Naive B cell (primary cell): ENCODE results near the gene TCF15. TPM values are rescaled to one million over a fixed set of nuclear protein-coding genes. Genes with fewer than 3 reads are reported as not detected.

ENCODE experiments used
- ATAC-seq, 2 donors: fragments of 150-1000 bp; cut with Tn5 transposase; 2 replicates each; pipeline ENCODE4 v1.10.0; 2021; ENCODE audit warnings: low read depth in 2 of 2, mild to moderate bottlenecking in 2 of 2, moderate library complexity in 2 of 2
- DNase-seq: peaks from one replicate; pipeline ENCODE4 v3.0.0; 2022
- H3K27ac Mint-ChIP-seq, 6 donors: one replicate each; pipeline ENCODE4 v1.8.0; 2020 to 2022; ENCODE audit warnings: mild to moderate bottlenecking in 6 of 6, mixed read lengths in 6 of 6, moderate library complexity in 5 of 6, inconsistent platforms in 2 of 6
- H3K27me3 Mint-ChIP-seq, 3 donors: one replicate each; pipeline ENCODE4 v1.8.0; 2021 to 2022; ENCODE audit warnings: mixed read lengths in 3 of 3, mild to moderate bottlenecking in 1 of 3
- H3K36me3 Mint-ChIP-seq, 2 donors: one replicate each; pipeline ENCODE4 v1.8.0; 2020 to 2022; ENCODE audit warnings: mixed read lengths in 2 of 2, inconsistent platforms in 1 of 2, mild to moderate bottlenecking in 1 of 2
- H3K4me1 Mint-ChIP-seq, 3 donors: one replicate each; pipeline ENCODE4 v1.8.0; 2020 to 2022; ENCODE audit warnings: mixed read lengths in 3 of 3, inconsistent platforms in 1 of 3, mild to moderate bottlenecking in 1 of 3, moderate library complexity in 1 of 3
- H3K4me3 Mint-ChIP-seq, 8 donors: one replicate each; pipeline ENCODE4 v1.8.0; 2020 to 2022; ENCODE audit warnings: mild to moderate bottlenecking in 8 of 8, mixed read lengths in 8 of 8, moderate library complexity in 8 of 8, inconsistent platforms in 2 of 8
- H3K9me3 Mint-ChIP-seq, 7 donors: one replicate each; pipeline ENCODE4 v1.8.0; 2020 to 2022; ENCODE audit warnings: mixed read lengths in 7 of 7, mild to moderate bottlenecking in 5 of 7, inconsistent platforms in 2 of 7, moderate library complexity in 1 of 7
- polyA plus RNA-seq, 6 donors: library from polyadenylated mRNA; unstranded; fragments of 300-500 nt; fragmentation: Illumina TruSeq; gene quantifications; one replicate each; pipeline ENCODE4 v1.2.3, GENCODE V29; 2021; ENCODE audit warnings: low read depth in 6 of 6

TCF15 gene
- polyA plus RNA-seq, 6 donors from 2014 or later: not detected

DNA sequence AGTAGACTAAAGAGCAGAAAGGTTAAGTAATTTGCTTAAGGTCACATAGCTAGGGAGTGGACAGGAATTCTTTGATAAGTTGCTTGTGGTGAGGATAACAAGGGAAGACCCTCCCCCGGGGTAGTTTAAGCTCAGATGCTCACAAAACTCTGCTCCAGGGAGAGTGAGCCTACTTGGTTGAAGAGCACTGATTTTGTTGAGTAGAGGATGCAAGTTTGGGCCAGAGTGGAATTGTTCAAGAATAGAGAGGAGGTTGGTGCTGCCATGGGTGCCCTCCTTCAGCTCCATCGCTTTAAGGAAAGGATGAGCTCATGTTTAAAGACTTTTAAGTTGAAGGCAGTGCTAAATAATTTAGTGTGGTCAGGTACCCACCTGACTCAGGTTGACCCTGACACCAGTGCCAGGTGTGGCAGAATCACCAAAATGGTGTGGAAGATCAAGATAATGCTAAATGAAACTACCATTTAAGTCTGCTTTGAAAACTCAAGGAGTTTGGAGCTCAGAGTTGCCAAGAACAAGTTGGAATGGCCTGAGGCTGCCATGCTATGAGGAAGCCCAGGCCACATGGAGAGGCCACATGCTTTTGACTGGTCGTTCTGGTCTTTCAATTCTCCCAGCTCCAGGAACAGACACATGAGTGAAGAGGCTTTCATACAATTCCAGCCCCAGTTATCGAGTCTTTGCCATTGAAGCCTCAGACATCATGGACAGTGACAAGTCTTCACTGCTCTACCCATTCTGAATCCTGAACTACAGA lies 8.0 kb upstream of the TCF15 start:
- H3K36me3 Mint-ChIP-seq: peaks cover 4 to 13% of the 10 kb centered on the region in 2 donors
- peaks cover 0 to 3% (median 0%) of the 10 kb centered on the region in 3 donors for H3K4me1 Mint-ChIP-seq
- H3K4me3 Mint-ChIP-seq: no peak overlapping the region
- DNase-seq: no peak
- no peak for ATAC-seq
- peaks cover 21 to 76% (median 70%) of the 10 kb centered on the region in 3 donors for H3K27me3 Mint-ChIP-seq
- peaks cover 4 to 19% (median 11%) of the 10 kb centered on the region in 7 donors for H3K9me3 Mint-ChIP-seq
- H3K27ac Mint-ChIP-seq: no peak overlapping the region

DNA sequence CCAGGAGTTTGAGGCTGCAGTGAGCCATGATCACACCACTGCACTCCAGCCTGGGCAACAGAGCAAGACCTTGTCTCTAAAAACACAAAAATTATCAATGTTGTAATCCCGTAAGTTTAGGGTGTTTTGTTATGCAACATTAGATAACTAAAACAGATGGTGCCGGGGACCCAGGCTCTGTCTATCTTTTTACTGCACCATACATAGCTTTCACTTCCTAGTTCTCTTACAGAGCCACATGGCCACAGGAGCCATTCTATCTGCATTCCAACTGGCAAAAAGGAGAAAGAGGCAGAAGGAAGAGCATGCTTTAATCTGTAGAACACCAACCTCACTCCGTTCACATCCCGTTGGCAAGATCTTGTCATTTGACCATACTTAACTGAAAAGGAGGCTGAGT lies 5.4 kb upstream of the TCF15 start:
- Mint-ChIP-seq H3K4me1 (peaks cover 8 to 15% (median 11%) of the 10 kb centered on the region in 3 donors), H3K27me3 (peaks cover 29 to 78% (median 75%) of the 10 kb centered on the region in 3 donors), H3K36me3 (peaks cover 4 to 13% of the 10 kb centered on the region in 2 donors), H3K9me3 (peaks cover 4 to 19% (median 11%) of the 10 kb centered on the region in 7 donors), H3K4me3 (no peak overlapping the region), H3K27ac (no peak overlapping the region)
- no peak for DNase-seq
- ATAC-seq: no peak

DNA sequence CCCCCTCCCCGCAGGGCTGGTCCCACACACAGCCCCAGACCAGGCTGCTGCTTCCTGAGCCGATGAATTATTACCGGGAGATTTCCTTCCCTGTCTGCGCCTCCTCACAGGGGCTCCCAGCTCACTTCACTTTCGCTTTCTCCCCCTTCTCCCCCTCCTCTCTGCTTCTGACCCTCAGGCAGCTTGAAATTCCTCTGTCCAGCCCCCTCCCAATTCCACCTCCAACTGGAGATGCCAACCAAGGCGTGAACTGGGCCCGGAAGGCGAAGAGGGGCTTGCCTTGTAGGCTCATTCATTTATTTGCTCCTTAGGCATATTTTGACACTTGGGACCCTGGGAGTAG lies 1.7 kb upstream of the TCF15 start:
- H3K4me3 Mint-ChIP-seq: peak overlapping the region in 3 of 8 donors; percentile 3 to 50 (median 50)
- H3K36me3 Mint-ChIP-seq: no peaks in the 10 kb centered on the region
- H3K4me1 Mint-ChIP-seq: peaks cover 9 to 16% (median 11%) of the 10 kb centered on the region in 3 donors
- DNase-seq: no peak
- ATAC-seq: no peak
- H3K27ac Mint-ChIP-seq: no peak overlapping the region
- H3K9me3 Mint-ChIP-seq: peaks cover 0 to 4% (median 0%) of the 10 kb centered on the region in 7 donors
- H3K27me3 Mint-ChIP-seq: peaks cover 39 to 69% (median 66%) of the 10 kb centered on the region in 3 donors

DNA sequence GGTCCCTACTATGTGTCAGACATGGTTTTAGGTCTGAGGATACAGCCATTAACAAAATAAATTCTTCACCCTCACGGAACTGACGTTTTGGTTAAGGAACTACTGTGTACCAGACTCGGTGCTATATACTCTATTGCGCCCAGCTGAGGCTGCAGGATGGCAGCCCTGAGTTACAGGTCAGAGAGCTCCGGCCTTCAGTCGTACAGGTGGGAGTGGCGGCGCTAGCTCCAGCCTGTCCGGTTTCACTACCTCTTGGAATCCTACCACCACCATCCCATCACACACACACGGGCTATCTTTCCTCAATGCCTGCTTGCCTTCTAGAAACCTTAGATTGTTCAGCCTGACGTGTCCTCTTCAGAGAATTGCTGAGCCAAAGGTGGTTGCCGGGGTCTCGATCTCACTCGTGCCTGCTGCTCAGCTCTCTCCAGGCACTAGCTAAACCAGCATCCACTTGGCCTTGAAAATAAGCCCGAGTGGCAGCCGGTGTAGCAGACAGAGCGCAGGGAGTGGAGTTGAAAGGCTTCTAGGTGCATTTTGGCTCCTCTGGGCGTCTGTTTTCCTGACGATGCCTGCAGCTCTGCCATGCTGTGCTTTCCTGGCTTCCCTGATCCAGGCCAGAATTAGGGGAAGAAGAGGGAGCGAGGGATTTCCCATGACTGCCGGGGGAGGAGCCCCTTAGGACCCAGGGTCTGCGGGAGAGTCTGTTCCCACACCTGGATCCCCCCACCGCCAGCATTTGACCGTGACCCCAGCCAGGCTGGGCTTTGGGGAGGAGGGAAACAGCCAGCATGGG lies 1.1 kb upstream of the TCF15 start:
- peaks cover 0 to 4% (median 0%) of the 10 kb centered on the region in 7 donors for H3K9me3 Mint-ChIP-seq
- H3K4me3 Mint-ChIP-seq: peak overlapping the region in 6 of 8 donors; percentile 2 to 66 (median 44)
- no peak for ATAC-seq
- H3K27ac Mint-ChIP-seq: no peak overlapping the region
- no peak for DNase-seq
- peaks cover 41 to 70% (median 66%) of the 10 kb centered on the region in 3 donors for H3K27me3 Mint-ChIP-seq
- H3K4me1 Mint-ChIP-seq: peaks cover 9 to 16% (median 11%) of the 10 kb centered on the region in 3 donors
- no peaks in the 10 kb centered on the region for H3K36me3 Mint-ChIP-seq

DNA sequence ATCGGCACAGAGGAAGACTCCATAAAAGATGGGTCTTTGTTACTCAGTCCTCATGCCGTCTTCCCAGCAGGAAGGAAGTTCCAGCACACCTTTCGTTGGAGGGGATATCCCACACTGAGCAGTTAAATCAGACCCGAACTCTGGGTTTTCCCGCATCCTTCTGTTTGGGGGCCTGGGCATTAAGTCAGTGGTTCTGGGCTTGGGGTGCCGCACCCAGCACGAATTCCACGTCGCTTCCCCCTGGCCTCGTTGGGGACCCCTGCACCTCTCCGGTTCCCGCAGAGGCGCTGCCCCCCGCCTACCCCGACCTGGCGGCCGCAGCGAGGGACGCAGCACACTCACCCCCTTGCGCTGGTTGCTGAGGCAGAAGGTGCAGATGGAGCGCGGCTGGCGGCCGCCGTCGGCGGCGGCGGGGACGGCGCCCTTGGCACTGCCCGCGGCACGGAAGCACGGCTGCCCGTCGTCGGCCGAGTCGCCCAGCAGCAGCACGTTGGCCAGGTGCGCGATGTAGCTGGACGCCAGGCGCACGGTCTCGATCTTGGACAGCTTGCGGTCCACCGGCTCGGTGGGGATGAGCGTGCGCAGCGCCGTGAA lies 641 bp downstream of the TCF15 start:
- Mint-ChIP-seq H3K27ac (no peak overlapping the region), H3K27me3 (peaks cover 43 to 81% (median 68%) of the 10 kb centered on the region in 3 donors), H3K4me1 (peaks cover 6 to 16% (median 11%) of the 10 kb centered on the region in 3 donors), H3K4me3 (peak overlapping the region in 2 of 8 donors; percentile 36 to 80), H3K9me3 (peaks cover 0 to 4% (median 0%) of the 10 kb centered on the region in 7 donors), H3K36me3 (no peaks in the 10 kb centered on the region)
- DNase-seq (no peak), ATAC-seq (no peak)

DNA sequence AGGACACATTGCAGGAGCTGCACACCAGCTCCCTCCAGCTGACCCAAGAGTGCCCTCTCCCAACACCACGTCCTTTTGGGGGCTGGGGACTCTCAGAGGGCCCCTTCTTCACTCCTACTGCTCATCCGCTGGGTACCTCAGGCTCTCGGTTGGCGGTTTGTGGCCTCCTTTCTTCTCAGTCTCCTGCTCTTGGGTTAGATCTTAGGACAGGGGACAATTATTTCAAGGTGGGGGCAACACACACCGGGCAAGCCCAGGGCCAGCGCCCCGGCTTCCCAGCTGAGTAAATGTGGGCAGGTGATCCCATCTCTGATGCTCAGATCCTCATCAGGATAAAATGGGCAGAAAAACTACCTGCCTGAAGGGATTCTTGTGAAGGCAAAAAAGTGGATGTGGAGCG lies 1.1 kb downstream of the TCF15 start:
- DNase-seq (no peak), ATAC-seq (no peak)
- Mint-ChIP-seq H3K27me3 (peaks cover 43 to 82% (median 71%) of the 10 kb centered on the region in 3 donors), H3K4me3 (peak overlapping the region in 2 of 8 donors; percentile 36 to 80), H3K4me1 (peaks cover 6 to 16% (median 11%) of the 10 kb centered on the region in 3 donors), H3K27ac (no peak overlapping the region), H3K9me3 (peaks cover 0 to 4% (median 0%) of the 10 kb centered on the region in 7 donors), H3K36me3 (no peaks in the 10 kb centered on the region)

DNA sequence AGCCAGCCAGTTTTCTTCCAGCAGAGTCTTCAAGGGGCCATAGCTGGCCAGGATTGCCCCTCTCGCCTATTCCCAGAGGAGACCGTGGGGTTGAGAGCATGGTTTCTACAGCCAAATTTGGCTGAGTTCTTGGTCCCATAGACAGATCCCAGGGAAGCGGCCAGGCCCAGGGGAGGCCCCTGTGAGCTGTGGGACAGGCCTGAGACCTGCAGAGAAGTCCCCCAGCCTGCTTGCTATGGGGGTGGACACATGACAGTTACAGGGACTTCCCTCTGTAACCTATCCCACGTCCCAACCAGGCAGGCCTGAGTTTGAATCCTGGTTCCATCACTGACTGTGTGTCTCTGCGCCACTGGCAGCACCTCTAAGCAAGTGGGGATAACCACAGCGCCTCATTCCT lies 2.6 kb downstream of the TCF15 start:
- Mint-ChIP-seq H3K27me3 (peaks cover 38 to 72% (median 59%) of the 10 kb centered on the region in 3 donors), H3K4me1 (peaks cover 6 to 13% (median 11%) of the 10 kb centered on the region in 3 donors), H3K27ac (no peak overlapping the region), H3K9me3 (peaks cover 0 to 4% (median 0%) of the 10 kb centered on the region in 7 donors), H3K36me3 (no peaks in the 10 kb centered on the region), H3K4me3 (no peak overlapping the region)
- DNase-seq (no peak), ATAC-seq (no peak)

DNA sequence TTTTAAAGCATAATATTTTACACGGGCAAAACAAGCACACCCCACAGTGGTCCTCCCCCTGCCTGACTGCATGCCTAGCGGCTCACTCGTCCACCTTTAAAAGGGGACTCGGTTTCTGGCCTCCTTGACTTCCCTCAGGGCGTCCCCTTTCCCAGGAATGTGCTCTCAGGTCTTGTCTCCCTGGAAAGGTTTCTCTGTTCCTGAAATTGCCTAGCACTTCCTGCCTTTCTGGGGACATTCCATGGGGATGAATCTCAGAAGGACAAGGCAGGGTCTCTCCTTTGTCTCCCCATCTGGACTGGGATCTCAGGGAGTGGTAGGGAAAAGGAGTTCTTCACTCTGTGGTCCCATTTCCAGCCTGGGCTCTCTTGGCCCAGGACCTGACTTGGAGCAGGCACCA lies 4.9 kb downstream of the TCF15 start:
- Mint-ChIP-seq H3K27ac (no peak overlapping the region), H3K9me3 (peaks cover 0 to 2% (median 0%) of the 10 kb centered on the region in 7 donors), H3K27me3 (peaks cover 29 to 59% (median 37%) of the 10 kb centered on the region in 3 donors), H3K4me1 (no peaks in the 10 kb centered on the region), H3K36me3 (no peaks in the 10 kb centered on the region), H3K4me3 (no peak overlapping the region)
- ATAC-seq: no peak
- no peak for DNase-seq

DNA sequence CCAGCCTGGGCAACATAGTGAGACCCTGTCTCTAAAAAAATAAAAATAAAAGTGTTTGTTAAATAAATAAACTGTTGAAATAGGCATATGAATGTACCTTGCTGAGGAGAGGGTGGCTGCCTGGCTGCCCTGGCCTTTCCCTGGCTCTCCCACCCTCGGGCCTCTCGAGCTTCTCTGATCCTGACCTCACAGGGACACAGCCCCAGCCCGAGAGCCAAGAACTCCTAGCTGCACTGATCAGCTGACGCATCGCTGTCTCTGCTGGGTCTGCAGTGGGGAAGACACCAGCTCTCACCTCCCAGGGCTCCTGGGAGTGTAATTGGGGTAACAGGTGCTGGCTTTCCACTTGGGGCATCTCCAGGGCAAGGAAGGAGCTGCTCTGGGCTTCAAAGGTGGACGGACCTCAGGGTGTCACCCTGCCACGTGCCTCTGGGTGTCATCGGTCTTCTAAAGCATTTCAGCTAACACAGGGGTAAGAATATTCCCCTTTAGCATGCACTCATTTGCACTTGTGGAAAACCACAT lies 6.9 kb downstream of the TCF15 start:
- Mint-ChIP-seq H3K4me1 (no peaks in the 10 kb centered on the region), H3K27me3 (peaks cover 24 to 53% (median 26%) of the 10 kb centered on the region in 3 donors), H3K27ac (no peak overlapping the region), H3K9me3 (peaks cover 0 to 2% (median 0%) of the 10 kb centered on the region in 7 donors), H3K36me3 (no peaks in the 10 kb centered on the region), H3K4me3 (no peak overlapping the region)
- ATAC-seq: no peak
- no peak for DNase-seq

DNA sequence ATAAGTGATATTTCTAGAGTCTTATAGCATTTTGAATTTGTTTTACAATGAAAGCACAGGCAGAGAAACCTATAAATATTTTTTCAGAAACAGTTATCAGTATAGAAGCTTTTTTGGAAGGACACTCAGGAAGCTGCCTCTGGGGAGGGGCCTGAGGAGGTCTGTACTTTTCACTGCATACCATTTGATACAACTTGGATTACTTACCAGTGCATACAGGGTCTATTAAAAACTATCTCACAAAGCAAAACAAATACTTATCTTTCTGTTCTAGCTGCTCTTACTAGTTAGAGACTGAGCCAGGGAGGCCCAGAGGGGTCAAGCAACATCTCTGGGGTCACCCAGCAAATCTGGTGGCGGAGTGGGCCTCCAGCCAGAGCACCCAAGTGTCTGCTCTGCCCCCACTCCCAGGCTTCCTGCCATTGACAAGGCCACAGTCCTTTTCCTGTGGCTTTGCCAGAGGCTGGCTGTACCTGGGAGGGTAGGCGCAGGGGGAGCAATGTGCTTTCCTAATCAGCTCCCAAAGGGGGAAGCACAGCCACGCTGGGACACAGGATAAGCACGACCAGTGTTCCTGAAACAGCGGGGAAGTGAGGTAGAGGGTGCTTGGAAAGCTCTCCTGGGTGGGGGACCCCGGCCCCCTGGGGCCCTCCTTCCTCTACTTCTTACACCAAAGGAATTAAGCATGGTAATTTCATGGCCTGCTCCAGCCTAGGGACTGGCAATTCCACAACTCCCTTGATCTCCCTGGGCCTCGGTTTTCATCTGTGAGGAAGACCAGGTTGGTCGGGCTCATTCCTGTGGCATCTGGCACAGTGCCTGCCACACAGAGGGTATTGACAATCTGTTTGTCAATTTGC lies 7.8 kb downstream of the TCF15 start:
- no peak overlapping the region for H3K4me3 Mint-ChIP-seq
- DNase-seq (no peak), ATAC-seq (no peak)
- H3K27ac Mint-ChIP-seq: no peak overlapping the region
- no peaks in the 10 kb centered on the region for H3K36me3 Mint-ChIP-seq
- H3K4me1 Mint-ChIP-seq: no peaks in the 10 kb centered on the region
- H3K27me3 Mint-ChIP-seq: peaks cover 19 to 44% (median 25%) of the 10 kb centered on the region in 3 donors
- no peaks in the 10 kb centered on the region for H3K9me3 Mint-ChIP-seq

DNA sequence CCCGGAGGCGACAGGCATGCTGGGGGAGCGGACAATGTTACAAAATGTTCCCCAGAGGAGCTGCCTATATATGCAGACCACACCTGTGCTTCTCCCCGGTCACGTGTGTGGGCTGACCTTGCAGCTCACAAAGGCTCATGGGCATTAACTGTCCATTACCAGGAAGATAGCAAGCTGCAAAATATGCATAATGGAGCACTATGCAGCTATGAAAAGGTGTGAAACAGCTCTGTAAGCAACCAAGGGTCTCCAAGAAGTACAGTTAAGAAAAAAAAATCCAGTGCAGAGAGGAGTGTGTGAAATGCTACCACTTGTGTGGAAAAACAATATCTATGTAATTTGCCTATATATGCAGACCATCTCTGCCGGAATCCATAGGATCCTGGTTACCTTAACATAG lies 9.4 kb downstream of the TCF15 start:
- Mint-ChIP-seq H3K27me3 (peaks cover 19 to 32% (median 21%) of the 10 kb centered on the region in 3 donors), H3K4me1 (no peaks in the 10 kb centered on the region), H3K9me3 (no peaks in the 10 kb centered on the region), H3K36me3 (no peaks in the 10 kb centered on the region), H3K4me3 (no peak overlapping the region), H3K27ac (no peak overlapping the region)
- ATAC-seq: no peak
- DNase-seq: no peak

DNA sequence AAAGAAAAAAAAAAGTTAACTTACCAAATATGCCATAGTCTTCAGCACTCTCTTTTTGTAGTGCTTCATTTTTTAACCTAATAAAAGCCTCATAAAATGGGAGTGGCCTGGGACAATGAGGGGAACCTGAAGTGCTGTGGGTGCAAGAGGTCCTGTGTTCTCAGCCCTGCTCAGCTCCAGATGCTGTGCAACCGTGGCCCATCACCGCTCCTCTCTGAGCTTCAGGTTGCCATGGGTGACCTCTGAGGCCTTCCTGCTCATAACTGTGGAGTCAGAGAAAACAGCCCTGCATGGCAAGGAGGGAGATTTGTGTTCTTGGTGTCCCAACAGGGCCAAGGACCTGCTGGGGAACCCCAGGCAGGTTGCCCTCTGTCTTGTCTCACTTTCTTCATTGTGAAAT lies 10.0 kb downstream of the TCF15 start:
- ATAC-seq (no peak), DNase-seq (no peak)
- H3K4me3 Mint-ChIP-seq: no peak overlapping the region
- H3K4me1 Mint-ChIP-seq: no peaks in the 10 kb centered on the region
- H3K9me3 Mint-ChIP-seq: no peaks in the 10 kb centered on the region
- no peak overlapping the region for H3K27ac Mint-ChIP-seq
- peaks cover 20 to 26% (median 21%) of the 10 kb centered on the region in 3 donors for H3K27me3 Mint-ChIP-seq
- H3K36me3 Mint-ChIP-seq: no peaks in the 10 kb centered on the region
